HL-60/S4 (cell line): ENCODE data around the gene FLT3LG.

Source experiments
- in situ Hi-C: fragments of 300-500 bp; cut with MboI; formaldehyde crosslinking; loops from 2 replicates; pipeline ENCODE4 v1.14.3; 2022; ENCODE audit warnings: low sequenced_read_pairs

FLT3LG gene, protein sequence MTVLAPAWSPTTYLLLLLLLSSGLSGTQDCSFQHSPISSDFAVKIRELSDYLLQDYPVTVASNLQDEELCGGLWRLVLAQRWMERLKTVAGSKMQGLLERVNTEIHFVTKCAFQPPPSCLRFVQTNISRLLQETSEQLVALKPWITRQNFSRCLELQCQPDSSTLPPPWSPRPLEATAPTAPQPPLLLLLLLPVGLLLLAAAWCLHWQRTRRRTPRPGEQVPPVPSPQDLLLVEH

DNA sequence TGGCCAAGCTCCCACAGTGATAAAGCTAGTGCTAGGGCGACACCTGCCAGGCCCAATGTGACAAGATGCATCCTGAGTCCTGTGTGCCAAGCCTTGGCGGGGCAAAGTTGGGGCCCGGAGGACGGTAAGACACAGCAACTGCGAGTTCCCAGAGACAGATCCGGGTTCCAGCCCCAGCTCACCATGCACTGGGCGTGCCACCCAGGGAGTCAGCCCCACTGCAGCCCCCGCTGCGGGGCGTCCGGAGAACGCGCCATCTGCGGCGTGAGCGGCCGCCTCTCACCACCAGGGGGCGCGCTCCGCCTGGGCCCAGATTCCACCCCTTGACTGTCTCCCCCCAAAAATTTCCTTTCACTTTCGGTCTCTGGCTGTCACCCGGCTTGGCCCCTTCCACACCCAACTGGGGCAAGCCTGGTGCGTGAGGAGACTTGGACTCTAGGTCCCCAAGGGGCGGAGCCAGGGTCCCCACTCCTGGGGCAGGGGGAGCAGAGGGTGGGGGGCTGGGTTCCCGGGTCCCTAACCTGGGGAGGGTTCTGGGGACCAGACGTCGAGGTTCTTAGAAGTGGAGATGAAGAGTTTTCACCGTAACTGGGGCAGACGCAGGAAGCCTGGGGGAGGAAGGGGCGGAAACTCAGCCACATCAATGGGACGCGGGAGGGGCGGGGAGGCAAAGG is at the start of gene FLT3LG:
Gene FLT3LG, plus strand, starts transcription at position 348 of the 674 bp plus-strand sequence. CDS start 425 bp downstream, outside the sequence.
- in situ Hi-C loops = no loop called here

DNA sequence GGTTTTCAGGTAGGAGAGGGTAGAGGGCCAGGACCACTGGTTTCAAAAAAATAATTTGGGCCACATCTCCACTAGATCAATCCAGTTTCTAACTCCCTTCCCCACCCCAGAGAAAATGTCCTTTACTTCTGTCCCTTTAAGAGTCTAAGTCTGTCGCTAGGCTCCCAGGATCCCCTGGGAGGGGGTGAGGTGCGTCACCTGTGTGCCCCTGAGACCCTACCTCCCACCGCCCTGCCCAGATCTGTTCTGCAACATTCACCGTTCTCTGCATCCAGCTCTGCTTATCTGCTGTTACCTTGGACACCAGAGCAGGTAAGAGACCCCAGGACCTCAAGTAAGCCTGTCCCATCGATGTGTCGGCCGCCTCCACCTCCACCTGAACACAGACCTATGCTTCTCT is 48.8 kb upstream of the FLT3LG start, which contains the start of gene GFY:
Gene GFY, plus strand, starts transcription at position 211 of the 400 bp plus-strand sequence. CDS start 1,043 bp downstream, outside the sequence.
- in situ Hi-C loops = loop anchor here (5.0 kb wide), 1 partner anchor 33 kb away; no protein-coding TSS in a partner anchor

DNA sequence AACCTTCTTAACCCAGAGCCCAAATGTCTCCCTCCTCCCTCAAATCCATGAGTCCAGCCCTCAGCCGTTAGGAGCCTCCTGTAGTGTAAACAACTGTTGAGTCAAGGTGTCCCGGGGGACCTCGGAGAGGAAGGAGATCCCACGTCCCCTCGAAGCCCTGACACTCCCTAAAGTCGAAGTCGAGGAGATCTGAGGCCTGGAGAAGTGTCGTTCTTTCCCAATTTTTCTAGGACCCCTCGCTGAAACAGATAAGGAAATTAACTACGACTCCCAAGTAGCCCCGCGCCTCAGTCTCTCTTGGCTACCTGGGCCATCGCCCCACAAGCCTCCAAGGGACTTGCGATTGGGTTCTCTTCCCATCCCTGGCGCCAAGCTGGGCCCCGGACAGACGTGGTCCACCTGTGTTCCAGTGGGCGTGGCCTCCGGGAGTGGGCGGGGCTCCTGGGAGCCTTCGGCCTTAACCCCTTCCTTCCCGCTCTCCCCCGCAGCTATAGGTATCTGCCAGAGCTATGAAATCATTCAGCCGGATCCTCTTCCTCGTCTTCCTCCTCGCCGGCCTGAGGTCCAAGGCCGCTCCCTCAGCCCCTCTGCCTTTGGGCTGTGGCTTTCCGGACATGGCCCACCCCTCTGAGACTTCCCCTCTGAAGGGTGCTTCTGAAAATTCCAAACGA is 48.0 kb upstream of the FLT3LG start:
- in situ Hi-C loops = loop anchor here (5.0 kb wide), 1 partner anchor 34 kb away; no protein-coding TSS in a partner anchor

DNA sequence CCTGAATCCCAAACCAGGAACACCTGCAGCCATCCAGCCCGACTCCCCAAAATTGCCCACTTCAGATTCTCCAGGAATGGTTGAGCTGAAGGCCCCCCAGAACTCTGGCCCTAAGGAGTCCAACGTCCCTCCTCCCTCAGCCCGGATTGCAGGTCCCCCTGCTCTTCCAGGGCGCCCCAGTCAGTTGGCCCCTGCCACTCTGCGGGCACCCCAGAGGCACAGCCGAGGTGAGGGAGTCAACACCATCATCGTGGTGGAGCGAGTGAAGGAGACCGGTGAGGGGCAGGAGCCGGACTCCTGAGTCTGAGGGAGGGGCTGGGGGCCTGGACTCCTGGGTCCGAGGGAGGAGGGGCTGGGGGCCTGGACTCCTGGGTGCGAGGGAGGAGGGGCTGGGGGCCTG is 46.7 kb upstream of the FLT3LG start:
- in situ Hi-C loops = loop anchor here (5.0 kb wide), 1 partner anchor 35 kb away; no protein-coding TSS in a partner anchor

DNA sequence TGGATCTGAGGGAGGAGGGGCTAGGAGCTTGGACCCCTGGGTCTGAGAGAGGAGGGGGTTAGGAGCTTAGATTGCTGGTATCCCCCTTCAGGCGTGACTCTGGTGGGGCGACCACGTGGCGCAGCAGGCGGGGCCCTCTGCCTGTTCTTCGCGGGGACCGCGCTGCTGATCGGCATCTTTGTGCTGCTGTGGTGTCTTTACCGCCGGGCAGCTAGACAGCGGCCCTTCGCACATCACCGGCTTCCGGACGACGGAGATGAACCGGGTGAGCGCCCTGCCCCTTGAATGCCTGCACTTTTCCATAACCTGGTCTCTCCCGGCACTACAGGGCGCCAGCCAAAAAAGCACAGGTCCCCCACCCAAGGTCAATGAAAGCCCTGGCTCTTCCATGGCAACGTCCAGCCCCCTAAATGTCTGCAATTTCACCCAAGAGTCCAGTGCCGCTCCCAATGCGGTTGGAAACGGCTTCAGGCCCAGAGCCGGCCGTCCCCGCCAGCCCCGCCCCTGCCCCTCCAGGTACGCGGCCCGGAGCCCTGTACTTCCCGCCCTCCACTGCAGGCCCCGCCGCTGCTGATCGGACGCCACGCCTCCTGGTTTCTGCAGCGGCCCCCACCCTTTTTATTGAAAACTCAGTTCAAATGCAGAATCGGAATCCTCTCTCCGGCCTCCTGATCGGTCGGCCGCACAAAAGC is 46.0 kb upstream of the FLT3LG start:
- in situ Hi-C loops = loop anchor here (5.0 kb wide), 1 partner anchor 36 kb away; no protein-coding TSS in a partner anchor

DNA sequence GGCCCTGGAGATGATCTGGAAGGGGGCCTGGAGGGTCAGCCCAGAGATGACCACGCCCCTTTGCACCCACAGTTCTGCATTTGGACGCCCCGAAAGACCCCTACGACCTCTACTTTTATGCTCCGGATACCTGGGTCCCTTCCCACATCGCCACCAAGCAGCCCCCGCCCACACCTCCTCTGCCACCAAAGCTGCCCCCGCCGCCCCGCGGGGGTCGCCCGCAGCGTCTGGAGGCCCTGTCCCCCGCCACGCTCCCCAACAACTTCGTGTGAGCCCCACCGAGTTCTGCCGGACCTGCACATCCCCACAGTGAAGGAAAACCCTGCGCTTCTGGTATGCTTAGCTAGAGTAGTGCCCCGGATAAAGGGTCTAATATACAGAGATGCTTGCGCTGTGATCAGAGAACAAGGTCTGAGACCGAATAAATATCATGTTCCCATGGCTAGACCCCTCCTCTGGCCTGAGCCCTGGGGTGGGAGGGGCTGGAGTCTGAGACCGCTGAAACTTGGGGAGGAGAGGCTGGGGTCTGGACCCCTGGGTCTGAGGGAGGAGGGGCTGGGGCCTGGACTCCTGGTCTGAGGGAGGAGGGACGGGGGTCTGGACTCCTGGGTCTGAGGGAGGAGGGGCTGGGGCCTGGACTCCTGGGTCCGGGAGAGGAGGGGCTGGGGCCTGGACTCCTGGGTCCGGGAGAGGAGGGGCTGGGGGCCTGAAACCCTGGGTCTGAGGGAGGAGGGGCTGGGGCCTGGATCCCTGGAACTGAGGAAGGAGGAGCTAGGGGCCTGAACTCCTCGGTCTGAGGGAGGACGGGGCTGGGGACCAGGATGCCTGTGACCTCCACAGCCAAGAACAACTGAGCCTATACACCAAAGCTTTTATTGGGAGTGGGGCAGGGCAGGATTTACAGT is 45.2 kb upstream of the FLT3LG start:
- in situ Hi-C loops = loop anchor here (5.0 kb wide), 1 partner anchor 36 kb away; no protein-coding TSS in a partner anchor

DNA sequence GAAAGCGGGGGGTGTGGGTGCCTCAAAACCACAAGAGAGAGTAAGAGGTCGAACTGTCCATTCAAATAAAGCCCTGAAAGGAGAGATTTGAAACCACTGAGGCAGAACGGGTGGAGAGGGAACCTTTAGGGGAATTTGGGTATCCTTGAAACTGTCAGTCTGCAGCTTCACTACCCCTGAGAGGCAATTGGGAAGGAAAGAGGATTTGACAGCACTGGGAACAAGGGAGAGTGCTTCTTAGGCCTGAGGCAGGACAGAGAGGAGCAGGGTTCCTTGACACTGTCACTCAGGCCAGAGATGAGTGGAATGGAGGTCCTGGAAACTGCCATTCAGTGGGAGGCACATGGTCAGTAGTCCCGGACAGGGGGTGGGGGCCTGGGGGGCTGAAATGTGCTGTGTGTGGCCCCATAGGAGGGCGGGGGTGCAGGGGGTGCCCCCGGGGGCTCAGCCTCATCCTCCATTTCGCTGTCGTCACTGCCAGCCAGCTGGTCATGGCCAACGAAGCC is 43.8 kb upstream of the FLT3LG start:
- in situ Hi-C loops = no loop called here

DNA sequence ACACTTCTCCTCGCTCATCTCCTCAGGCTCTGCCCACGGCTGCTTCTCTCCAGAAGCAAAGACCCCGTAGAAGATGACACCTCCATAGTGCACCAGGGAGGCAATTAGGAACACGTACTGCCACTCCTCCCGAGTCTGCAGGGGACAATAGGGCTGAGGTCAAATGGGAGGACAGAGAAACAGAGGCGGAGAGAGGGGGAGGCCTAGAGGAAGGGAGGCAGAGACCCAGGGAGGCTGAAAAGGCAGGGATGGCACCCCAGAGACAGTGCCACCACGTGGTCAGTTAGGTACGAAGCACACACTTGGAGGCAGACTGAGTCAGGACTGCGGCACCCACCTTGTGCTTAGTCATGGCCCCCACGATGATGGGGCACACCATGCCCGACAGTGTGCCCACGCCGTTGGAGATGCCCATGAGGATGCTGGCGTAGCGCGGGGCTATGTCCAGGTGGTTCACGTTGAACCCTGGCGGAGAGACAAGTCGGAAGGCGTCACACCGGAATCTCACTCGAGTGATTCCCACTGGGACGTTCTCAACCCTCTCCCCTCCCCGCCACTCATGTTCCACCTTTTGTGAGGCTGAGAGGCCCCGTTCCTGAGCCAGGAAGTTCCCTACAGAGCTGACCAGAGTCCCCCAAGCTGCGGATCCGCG is 43.2 kb upstream of the FLT3LG start:
- in situ Hi-C loops = no loop called here

DNA sequence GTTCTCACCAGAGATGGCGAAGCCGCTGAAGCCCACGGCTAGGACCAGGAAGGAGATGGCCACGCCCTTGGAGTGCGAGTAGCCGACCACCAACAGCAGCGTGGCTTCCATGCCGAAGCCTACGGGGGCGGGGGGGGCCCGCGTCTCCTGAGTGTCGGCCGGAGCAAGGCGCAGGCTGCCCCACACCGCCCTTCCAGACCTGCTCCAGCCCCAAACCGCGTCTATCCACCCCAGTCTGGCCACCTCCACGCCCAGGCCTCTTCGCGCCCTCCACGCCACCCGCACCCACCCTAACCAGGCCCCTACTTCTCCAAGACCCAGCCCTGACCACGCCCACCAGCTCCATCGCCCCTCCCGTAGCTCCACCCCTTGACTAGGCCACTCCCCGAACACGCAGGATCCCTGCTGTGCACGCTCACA is 42.7 kb upstream of the FLT3LG start:
- in situ Hi-C loops = no loop called here

DNA sequence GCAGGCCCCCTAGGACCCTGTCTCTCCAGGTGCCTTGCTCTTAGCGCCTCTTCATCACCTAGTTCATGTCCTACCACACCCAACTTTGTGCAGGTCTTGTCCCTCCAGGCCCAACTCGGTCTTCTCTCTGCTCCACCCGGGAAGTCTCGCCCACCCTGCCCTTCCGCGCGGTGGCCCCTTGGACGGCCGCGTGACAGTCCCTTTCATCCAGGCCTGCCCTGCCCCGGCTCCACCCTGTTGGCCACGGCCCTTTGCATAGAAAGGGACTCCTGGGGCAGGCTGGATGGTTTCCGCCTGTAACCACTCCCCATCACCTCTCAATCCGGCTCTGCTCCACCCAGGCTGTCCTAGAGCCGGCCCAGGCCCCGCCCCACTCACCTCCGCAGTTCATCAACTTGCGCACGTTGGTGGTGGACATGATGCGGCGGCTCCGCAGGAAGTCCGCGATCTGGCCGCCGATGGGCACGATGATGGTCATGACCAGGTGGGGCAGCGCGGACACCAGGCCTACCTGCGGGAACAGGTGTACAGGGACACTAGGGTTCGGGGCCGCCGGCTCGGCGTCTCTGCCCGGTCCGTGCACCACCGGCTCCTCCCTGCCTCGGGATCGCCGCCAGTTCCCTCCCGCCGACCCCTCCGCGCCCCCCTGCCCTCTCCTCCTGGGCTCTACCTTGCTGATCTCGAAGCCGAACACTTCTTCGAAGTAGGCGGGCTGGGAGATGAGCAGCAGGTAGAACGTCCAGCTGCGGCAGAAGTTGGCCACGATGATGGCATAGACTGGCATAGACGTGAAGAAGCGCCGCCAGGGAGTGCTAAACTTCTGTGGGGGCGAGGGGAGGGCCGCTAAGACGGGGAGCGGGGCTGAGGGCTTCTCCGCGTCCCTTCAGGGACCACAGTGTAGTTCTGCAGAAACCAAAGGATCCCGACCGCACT is 41.6 kb upstream of the FLT3LG start:
- in situ Hi-C loops = no loop called here

DNA sequence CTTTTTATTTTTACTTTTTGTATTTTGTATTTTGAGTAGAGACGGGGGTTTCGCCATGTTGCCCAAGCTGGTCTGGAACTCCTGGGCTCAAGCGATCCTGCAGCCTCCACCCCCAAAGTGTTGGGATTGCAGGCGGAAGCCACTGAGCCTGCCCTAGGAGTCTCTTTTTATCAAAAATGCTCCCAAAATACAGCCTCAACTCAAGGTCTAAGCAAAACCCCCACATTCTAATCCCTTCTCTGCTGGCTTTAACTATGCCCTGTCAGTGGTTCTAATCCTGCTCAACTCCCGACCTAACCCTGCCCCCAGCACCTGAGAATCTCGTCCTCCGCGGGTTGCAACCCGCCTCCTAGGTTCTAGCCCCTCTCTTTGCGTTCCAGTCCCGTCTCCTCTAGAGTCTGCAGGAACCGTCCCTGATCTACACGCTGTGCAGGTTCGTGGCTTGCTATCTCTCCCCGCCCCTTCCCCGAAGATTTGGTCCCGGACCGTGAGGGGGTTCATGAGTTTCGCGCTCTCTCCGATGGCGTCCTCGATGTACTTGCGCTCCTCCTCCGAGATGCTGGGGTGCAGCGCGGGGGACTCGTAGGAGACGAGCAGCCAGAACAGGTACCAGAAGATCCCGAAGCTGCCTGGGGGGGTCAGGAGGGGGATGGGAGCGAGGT is 40.6 kb upstream of the FLT3LG start:
- in situ Hi-C loops = no loop called here

DNA sequence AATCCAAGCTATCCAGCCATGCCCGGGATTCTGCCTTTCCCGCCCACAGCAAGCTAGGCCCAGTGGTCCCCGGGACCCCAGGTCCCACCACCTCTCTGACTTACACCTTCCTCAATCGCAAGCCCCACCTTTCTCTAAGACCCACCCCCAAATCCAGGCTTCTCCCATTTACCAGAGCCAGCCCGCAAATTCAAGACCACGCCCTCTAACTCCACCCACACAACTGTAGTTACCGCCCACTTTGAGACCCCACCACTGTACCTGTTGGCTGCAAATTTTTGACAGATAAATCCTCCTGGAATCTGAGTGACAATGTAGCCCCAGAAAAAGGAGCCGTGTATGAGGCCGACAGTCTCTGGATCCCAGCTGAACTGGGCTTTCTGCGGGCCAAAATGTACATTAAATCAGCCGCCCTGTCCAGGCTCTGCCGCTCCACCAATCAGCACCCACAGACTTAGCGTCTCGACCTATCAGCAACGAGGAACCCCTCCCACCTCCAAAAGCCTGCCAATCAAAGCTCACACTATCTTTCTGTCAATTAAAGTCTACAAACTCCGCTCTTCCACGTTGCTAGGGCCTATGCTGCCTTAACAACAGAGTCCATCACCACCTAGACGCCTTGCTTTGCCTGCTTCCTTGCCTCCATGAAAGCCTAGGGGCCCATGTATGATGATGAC is 39.0 kb upstream of the FLT3LG start:
- in situ Hi-C loops = no loop called here

DNA sequence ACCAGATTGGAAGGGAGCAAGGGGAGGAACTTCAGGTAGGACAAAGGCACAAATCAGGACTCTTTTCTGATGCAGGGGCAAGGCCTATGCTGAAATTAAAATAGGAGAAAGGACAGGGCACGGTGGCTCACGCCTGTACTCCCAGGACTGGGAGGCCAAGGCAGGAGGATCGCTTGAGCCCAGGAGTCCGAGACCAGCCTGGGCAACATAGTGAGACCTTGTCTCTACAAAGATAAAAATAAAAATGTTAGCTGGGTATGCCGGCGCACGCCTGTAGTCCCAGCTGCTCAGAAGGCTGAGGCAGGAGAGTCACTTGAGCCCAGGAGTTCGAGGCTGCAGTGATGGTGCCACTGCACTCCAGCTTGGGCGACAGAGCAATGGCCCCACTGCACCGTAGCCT is 38.3 kb upstream of the FLT3LG start:
- in situ Hi-C loops = no loop called here

DNA sequence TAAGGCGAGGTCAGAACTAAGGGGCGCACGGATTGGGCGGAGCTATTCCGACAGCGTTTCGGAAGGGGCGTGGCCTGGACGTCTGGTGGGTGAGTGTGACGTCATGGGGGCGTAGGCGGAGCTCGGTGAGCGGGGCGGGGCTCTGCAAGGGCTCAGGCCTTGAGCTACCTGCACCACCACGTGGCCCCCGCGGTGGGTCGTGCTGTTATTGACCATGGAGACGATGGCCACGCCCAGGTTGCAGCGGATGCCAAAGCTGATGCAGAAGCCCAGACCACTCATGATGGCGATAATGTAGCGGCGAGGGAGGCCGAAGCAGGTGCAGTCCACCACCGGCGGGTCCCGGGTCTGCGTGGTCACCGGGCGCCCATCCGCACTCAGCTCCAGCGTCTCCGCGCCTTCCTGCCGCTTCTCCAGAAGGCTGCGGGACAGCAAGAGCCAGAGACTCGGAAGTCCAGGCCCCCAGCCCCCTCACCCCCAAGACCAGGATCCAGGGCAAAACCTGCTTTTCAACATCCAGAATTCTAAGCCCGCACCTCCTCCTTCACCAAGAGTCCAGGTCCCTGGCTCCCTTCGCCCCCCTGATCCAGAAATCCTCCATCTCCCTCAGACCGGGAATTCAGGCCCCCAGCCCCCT is 37.5 kb upstream of the FLT3LG start:
- in situ Hi-C loops = no loop called here

DNA sequence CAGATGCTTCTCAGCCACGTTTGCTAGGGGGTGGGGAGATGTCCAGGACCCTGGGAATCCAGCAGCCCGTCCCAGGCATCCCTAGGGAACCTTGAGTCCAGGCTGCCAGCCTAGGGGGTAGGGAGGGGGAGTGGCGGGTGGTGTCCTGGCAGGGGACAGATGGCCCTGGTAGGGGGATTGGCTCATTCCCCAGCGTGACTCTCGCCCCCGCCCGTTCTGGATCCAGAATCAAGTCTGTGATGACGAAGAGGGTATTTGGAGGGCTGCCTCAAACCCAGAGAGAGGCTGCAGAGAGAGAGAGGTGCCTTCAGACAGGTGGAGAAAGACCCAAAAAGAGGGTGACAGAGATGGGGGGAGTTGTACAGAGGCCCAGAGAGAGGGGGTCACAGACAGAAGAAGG is 36.8 kb upstream of the FLT3LG start:
- in situ Hi-C loops = no loop called here

DNA sequence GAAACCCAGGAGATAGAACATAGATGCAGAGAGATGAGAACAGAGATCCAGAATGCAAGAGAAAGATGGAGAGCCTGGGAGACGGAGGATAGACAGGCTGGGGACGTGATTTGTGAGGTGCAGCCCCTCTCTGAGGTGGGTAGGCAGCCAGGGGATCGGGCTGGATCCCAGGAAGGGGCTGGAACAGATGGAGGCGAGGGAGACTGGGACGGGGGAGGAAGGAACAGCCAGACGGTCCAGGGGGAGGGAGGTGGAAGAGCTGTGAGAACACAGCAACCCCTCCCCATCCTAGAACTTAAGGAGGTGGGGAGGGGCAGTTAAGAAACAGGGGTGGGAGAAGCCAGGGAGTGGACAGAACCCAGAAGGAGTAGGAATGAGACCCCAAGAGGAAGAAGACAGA is 35.8 kb upstream of the FLT3LG start:
- in situ Hi-C loops = no loop called here

DNA sequence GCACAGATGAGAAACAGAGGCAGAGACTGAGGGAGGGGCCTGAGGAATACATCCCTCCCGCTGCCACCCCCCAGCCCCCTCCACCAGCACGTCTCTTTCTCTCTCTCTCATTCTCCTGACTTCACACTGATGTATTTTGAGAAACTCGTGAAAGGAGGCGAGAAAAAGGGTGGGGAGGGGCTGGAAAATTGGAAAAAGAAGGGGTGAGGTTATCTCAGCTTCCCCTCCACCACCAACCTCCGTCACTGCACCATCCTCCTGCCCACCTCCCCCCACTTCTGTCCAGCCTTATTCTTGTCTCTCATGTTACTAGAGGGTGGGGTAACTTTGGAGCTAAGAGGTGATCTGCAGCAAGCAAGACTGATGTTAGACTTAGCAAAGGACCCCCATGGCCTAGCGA is 34.2 kb upstream of the FLT3LG start:
- in situ Hi-C loops = no loop called here
